ENCODE results near the gene GNLY.
A peak's percentile ranks its signal among the peaks of the same experiment; 100 is the strongest.
"Not testable (repeated sequence)": the region's sequence is repeated elsewhere in the genome, so short reads cannot be mapped to it uniquely, and the experiment has no call there.

The GNLY gene

GRCh38 chr2:85665264-85665937, 28.8 kb upstream of the GNLY start:
- DNase-seq (ENCODE audit: low read depth) = no peak

GRCh38 chr2:85666016-85666415, 28.1 kb upstream of the GNLY start:
- DNase-seq (ENCODE audit: low read depth) = no peak

- DNase-seq (ENCODE audit: low read depth) = no peak
Measured at GRCh38 chr2:85666435-85667316, 27.5 kb upstream of the GNLY start.

GRCh38 chr2:85667561-85668008, 26.6 kb upstream of the GNLY start:
- no peak for DNase-seq (ENCODE audit: low read depth)

GRCh38 chr2:85668009-85668856, 25.9 kb upstream of the GNLY start, which contains the start of gene SFTPB:
SFTPB (minus strand) TSS chr2:85668199; CDS start chr2:85668183, 16 bp downstream.
- DNase-seq (ENCODE audit: low read depth) = no peak

- DNase-seq (ENCODE audit: low read depth) = no peak
Measured at GRCh38 chr2:85668857-85669142, 25.4 kb upstream of the GNLY start.

- DNase-seq (ENCODE audit: low read depth) = no peak
Measured at GRCh38 chr2:85669549-85669948, 24.6 kb upstream of the GNLY start.

GRCh38 chr2:85670416-85670815, 23.7 kb upstream of the GNLY start:
- DNase-seq (ENCODE audit: low read depth) = not testable (repeated sequence)

- DNase-seq (ENCODE audit: low read depth) = no peak
Measured at GRCh38 chr2:85672456-85672855, 21.7 kb upstream of the GNLY start.

- no peak for DNase-seq (ENCODE audit: low read depth)
Measured at GRCh38 chr2:85673716-85674375, 20.3 kb upstream of the GNLY start.

GRCh38 chr2:85674417-85674816, 19.7 kb upstream of the GNLY start:
- DNase-seq (ENCODE audit: low read depth) = no peak

GRCh38 chr2:85675427-85675826, 18.7 kb upstream of the GNLY start:
- no peak for DNase-seq (ENCODE audit: low read depth)

- DNase-seq (ENCODE audit: low read depth) = no peak
Measured at GRCh38 chr2:85675866-85676548, 18.2 kb upstream of the GNLY start.

GRCh38 chr2:85678377-85678776, 15.8 kb upstream of the GNLY start:
- DNase-seq (ENCODE audit: low read depth) = no peak

GRCh38 chr2:85678794-85679672, 15.1 kb upstream of the GNLY start:
- DNase-seq (ENCODE audit: low read depth) = peak; percentile 73

GRCh38 chr2:85680707-85681371, 13.3 kb upstream of the GNLY start:
- DNase-seq (ENCODE audit: low read depth) = no peak

- DNase-seq (ENCODE audit: low read depth) = no peak
Measured at GRCh38 chr2:85681372-85681763, 12.8 kb upstream of the GNLY start.

- DNase-seq (ENCODE audit: low read depth) = no peak
Measured at GRCh38 chr2:85681776-85682175, 12.4 kb upstream of the GNLY start.

- no peak for DNase-seq (ENCODE audit: low read depth)
Measured at GRCh38 chr2:85682378-85682777, 11.8 kb upstream of the GNLY start.

GRCh38 chr2:85684380-85684779, 9.8 kb upstream of the GNLY start:
- DNase-seq (ENCODE audit: low read depth) = no peak
